Activated CD4-positive, alpha-beta T cell treated with anti-CD3 and anti-CD28 coated beads, Interleukin-2, amount 50 U/mL, for 16 hours (primary cell): ENCODE results near the gene CNTNAP2.

Source experiments
- DNase-seq: peaks from one replicate; pipeline ENCODE4 v3.0.0-alpha.2; 2020

The CNTNAP2 gene

DNA sequence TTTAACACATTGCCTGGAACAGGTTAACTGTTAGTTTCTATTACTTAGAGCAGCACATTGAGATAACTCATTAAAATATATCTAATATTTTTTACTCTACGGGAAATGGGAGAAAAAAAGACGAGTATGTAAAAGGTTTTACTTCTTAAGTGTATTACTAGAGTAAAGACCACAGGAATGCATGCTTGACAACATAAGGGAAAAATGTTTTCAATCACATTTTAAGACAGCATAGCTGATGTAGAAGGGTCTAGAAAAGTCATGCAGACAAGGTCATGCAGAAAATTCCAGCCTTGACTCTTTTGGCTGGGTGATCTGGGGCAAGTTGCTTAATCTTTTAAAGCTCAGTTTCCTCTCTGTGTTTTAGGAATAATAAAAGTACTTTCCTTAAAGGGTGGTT lies 806.2 kb downstream of the CNTNAP2 start:
- DNase-seq, result no peak

DNA sequence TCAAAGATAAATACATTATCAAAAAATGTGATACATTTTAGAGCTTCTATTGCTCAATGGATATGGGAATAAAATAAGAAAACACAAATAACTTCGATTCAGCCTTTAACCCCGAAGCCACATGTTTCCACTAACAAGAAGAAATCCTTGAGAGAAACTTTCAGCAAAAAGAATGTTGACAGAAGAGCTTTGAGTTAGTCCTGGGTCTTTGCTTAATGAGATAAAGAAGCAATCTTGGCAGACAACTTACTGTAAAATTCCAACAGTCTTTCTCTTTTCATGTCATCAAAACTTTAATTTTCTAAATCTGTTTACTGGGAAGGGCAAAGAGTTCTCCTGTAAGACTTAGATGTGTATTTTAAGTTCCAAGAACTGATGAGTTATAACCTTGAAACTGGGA lies 810.2 kb downstream of the CNTNAP2 start:
- DNase-seq, result no peak

DNA sequence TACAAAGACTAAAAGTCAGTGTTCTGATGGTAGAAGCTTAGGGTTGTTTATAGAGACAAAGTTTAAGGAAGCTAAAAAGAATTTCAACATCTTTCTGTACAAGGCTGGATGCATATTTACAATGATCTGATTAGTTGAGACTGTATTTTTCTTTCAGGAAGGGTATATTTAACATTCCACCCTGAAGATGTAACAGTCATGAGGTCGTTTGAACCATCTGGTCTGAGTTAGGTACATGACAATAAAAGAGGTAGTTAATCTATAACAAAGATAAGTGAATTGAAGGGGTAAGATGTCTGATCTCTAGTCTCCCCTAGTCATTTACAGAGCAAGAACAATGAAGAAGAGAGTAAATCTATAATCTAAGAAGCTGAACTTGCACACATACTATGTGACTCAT lies 821.2 kb downstream of the CNTNAP2 start:
- DNase-seq, result no peak

GRCh38 chr7:146943483-146943882 lies 826.9 kb downstream of the CNTNAP2 start:
- DNase-seq, result no peak

DNA sequence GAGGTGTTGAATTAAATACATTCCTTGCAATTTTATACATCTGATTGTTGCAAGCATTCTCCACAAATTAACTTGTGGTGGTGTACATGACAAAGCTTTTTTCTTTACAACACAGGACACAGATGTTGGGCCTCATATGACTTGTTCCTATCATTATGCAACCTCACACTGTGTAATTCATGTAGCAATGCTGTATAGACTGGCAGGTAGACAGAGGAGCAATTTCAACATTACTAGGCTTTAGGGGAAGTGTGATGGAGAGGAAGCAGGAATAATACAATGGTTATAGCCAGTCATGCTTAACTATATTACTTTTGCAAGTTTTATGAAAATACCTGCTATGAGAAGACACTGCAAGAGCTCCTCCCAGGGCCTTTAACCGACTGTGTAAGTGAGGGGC lies 832.1 kb downstream of the CNTNAP2 start:
- no peak for DNase-seq

DNA sequence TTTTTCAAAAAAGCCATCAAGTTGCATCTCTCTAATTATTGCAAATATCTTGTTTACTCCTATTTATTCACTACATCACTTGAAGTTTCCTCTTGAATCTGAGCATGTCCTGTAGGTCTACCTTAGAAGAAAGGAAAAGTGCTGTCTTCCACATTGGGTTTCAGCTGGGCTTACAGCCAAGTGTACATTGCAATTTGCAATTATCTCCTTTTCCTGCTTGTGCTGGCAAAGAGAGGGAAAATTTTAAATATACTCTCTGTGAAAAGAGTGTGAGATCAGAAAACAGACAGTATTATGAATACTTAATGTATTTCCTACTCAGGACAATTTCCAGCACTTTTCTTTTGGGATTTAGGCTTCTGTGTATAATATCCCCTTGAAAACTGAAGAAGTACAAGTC lies 839.7 kb downstream of the CNTNAP2 start:
- DNase-seq, result no peak

DNA sequence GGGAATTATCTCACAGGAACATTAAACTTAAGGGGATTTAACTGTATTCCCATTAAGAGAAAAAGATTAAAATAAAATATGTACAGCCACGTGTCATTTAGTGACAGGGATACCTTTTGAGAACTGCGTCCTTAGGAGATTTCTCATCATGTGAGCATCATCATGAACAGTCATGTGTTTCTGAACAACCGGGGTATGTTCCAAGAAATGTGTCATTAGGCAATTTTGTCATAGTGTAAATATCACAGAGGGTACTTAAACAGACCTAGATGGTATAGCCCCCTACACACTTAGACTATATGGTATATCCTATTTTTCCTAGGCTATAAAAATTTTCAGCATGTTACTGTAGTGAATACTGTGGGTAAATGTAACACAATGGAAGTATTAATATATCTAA lies 840.3 kb downstream of the CNTNAP2 start:
- DNase-seq, result no peak

DNA sequence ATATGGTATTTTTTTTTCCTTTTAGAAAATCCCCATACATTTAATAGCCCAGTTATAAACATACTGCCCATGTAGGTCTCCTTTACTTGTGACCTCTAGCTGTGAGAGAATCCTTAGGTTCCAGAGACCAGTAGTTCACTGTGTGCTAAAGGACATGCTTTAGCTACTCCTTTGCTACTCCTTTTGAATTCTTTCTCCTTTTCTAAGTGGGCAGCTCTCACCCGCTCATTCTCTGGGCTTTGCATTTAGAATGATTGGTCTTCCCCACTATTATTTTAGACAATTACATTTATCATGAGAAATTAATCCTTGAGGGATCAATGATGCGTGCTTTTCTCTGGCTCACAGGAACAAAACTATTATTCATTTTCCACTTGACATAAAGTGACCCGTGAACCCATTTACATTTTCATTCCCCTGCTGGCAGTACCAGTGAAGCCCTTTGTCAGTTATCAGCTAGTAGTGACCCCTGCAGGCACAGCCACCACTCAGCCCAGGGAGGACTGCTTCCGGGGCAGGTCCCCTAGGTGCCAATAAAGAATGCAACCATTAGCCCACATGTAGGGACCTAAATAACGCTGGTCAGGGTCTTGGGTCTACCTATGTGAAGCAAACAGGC lies 844.3 kb downstream of the CNTNAP2 start:
- DNase-seq, result no peak

DNA sequence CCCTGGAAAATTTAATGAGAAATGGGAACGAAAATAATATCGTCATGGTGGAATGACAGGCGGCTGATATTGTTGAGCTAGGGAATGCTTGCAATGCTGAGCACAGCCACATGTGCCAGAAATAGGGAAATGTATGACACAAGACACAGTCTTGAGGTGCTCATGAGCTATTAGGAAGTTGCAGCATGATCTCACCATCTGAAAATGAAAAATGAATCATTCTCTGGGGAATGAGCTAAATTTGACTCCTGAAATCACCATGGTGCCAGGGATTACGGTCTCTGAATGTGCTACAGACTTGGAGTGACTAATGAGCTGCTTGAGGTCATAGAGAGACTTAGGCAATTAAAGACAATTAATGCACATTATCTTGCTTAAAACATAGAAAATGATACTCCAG lies 845.0 kb downstream of the CNTNAP2 start:
- no peak for DNase-seq

GRCh38 chr7:146966274-146966673 lies 849.7 kb downstream of the CNTNAP2 start:
- DNase-seq, result no peak

DNA sequence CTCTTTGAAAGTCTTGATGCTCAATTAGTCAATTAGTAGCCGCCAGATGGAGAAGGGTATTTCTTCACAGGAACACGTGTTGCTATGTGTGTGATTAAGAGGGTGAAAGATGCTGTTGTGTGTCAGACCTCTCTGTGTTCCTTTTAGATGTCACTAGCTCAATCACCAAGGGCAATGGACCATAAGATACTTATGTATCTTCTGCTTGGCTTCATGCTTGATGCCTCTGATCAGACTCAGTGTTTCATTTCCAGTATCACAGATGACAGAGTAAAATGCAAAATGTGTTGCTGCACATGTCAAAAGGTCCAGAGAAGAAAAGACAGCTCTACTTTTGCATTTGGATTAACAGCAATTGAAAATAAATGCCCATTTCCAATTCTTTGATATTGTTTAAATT lies 865.9 kb downstream of the CNTNAP2 start:
- no peak for DNase-seq

- DNase-seq, result no peak
These were observed 875.0 kb downstream of the CNTNAP2 start for GRCh38 chr7:146991596-146991995.

GRCh38 chr7:146993764-146994163 lies 877.2 kb downstream of the CNTNAP2 start:
- DNase-seq, result no peak

GRCh38 chr7:147008530-147008929 lies 891.9 kb downstream of the CNTNAP2 start:
- no peak for DNase-seq

GRCh38 chr7:147012666-147013065 lies 896.1 kb downstream of the CNTNAP2 start:
- DNase-seq, result no peak

GRCh38 chr7:147013825-147014224 lies 897.2 kb downstream of the CNTNAP2 start:
- no peak for DNase-seq

GRCh38 chr7:147014286-147014955 lies 897.8 kb downstream of the CNTNAP2 start:
- no peak for DNase-seq

DNA sequence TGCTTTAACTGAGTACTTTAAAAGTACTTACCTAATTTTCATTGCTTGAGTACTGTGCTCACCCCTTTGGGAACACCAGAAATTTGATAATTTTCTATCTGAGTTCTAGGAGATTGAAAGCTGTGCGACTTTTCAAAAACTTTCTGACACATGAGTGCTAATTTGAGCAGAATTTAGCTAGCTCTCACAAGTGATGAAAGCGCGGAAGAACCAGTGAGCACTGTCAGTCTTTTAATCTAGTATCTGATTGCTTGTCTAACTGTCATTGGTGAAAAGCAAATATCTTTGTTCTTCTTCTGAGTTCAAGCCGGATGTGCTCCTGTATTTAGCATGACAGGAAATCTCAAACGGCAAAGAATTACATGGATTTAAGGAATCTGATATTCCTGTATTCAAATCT lies 899.4 kb downstream of the CNTNAP2 start:
- DNase-seq, result no peak

GRCh38 chr7:147022056-147022455 lies 905.5 kb downstream of the CNTNAP2 start:
- no peak for DNase-seq

DNA sequence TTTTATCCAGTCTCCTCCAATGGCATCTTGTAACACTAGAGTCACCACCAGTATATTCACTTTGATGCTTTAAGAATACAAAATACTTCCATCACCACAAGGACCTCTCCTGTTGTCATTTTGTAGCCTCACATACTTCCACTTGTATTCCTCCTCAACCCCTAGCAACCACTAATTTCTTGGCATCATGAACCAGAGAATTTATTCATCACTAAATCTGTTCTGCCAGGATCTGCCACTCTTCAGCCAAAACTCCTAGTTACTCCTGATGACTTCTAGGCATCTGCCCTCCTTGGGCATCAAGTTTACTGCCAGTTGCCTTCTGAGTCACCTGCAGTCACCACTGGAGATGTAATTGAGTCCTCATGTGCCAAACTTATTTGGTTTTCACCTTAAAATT lies 906.8 kb downstream of the CNTNAP2 start:
- DNase-seq, result no peak

- DNase-seq, result no peak
These were observed 913.4 kb downstream of the CNTNAP2 start for GRCh38 chr7:147029953-147030352.

DNA sequence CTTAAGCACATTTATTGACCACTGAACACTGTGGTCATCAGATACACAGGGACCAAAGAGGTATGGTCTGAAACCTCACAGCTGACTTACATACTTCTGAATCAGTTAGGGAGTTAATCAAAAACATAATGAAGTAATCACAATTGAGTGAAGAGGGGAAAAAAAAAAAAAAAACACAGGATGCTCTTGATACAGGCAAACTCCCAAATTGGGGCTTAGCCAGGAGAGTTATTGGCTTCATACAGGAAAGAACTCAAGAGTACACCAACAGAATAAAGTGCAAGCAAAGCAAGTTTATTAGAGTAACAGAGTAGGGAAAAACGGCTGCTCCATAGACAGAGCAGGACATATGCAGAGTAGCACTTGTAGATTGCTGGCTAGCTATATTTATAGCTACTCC lies 917.0 kb downstream of the CNTNAP2 start:
- DNase-seq, result no peak

- no peak for DNase-seq
These were observed 924.8 kb downstream of the CNTNAP2 start for GRCh38 chr7:147041438-147041837.

- DNase-seq, result no peak
These were observed 928.3 kb downstream of the CNTNAP2 start for GRCh38 chr7:147044941-147045340.

DNA sequence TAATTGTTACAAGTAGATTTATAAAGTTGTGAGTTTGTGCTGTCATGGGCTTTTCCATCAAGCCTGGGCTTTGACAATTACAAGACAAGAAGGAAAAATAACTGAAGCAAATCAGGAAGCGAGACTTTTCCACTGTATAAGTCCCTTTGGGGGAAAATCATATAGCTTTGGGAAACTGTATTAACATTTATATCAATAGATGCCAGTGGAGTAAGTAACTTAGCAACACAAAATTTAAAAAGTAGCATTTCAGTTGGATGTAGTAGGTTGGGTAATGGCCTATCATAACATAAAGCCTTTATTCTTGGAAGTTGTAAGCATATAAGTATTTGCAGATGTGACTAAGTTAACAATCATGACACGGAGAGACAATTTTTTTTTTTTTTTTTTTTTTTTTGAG lies 931.1 kb downstream of the CNTNAP2 start:
- DNase-seq, result no peak
